Caco-2 (cell line): ENCODE results near the gene FOXI1. TPM values are rescaled to one million over a fixed set of nuclear protein-coding genes. Genes with fewer than 3 reads are reported as not detected.

ENCODE experiments used
- BruUV-seq: library from RNA; stranded (reverse); fragments of 400-500 nt; replicated peaks from 2 replicates; lab custom pipeline; 2021; lab: Mats Ljungman, UMichigan
- CTCF ChIA-PET: fragments of 300-600 bp; sonication (Branson Sonifier 250); formaldehyde crosslinking; loops from one replicate; lab custom pipeline; 2022; ENCODE audit warnings: antibody characterized with exemption; lab: Charles Lee
- POLR2A ChIA-PET: fragments of 300-600 bp; sonication (Branson Sonifier 250); formaldehyde crosslinking; loops from one replicate; lab custom pipeline; 2022; ENCODE audit warnings: antibody characterized with exemption; lab: Charles Lee
- DNase-seq, 2 experiments: peaks; one replicate each; pipeline versions ENCODE4 v3.0.0 to v3.0.0-alpha.2; 2020 to 2022
- H3K27me3 ChIP-seq: replicated peaks from 2 replicates; pipeline ENCODE4 v1.6.0; 2011; ENCODE audit warnings: low read length; ENCODE audit not compliant: control insufficient read depth, insufficient read depth
- H3K36me3 ChIP-seq: 2 replicates; pipeline ENCODE4 v1.5.1; 2011; ENCODE audit warnings: low read length; ENCODE audit not compliant: control insufficient read depth, insufficient read depth
- H3K4me1 ChIP-seq: fragments of 250-450 bp; sonication (Bioruptor Pico); 2 replicates; pipeline ENCODE4 v1.5.1; 2020; ENCODE audit warnings: mild to moderate bottlenecking
- H3K4me3 ChIP-seq: 2 replicates; pipeline ENCODE4 v1.5.1; 2011; ENCODE audit warnings: low read depth, mild to moderate bottlenecking, control low read depth, low read length
- H3K9me3 ChIP-seq: fragments of 250-450 bp; sonication (Bioruptor Pico); 2 replicates; pipeline ENCODE4 v1.5.1; 2020; ENCODE audit warnings: mild to moderate bottlenecking, moderate library complexity
- H3K27ac Mint-ChIP-seq: one replicate; pipeline ENCODE4 v1.8.0; 2022; ENCODE audit warnings: mixed read lengths; ENCODE audit not compliant: unreplicated experiment
- H3K27me3 Mint-ChIP-seq: one replicate; pipeline ENCODE4 v1.8.0; 2022; ENCODE audit warnings: mixed read lengths; ENCODE audit not compliant: insufficient read depth, unreplicated experiment
- H3K36me3 Mint-ChIP-seq: one replicate; pipeline ENCODE4 v1.8.0; 2022; ENCODE audit warnings: mild to moderate bottlenecking, mixed read lengths; ENCODE audit not compliant: insufficient read depth, unreplicated experiment
- H3K4me1 Mint-ChIP-seq: one replicate; pipeline ENCODE4 v1.8.0; 2022; ENCODE audit warnings: low read depth, mixed read lengths; ENCODE audit not compliant: unreplicated experiment
- H3K4me3 Mint-ChIP-seq: one replicate; pipeline ENCODE4 v1.8.0; 2022; ENCODE audit warnings: mild to moderate bottlenecking, moderate library complexity, mixed read lengths; ENCODE audit not compliant: unreplicated experiment
- H3K9me3 Mint-ChIP-seq: one replicate; pipeline ENCODE4 v1.8.0; 2022; ENCODE audit warnings: mixed read lengths; ENCODE audit not compliant: unreplicated experiment
- intact Hi-C: fragments of 100-400 bp; cut with micrococcal nuclease; formaldehyde crosslinking; loops from one replicate; pipeline ENCODE4 v1.10.0; 2022; ENCODE audit not compliant: unreplicated experiment
- total RNA-seq: library from RNA; stranded (reverse); gene quantifications from 2 replicates; pipeline ENCODE4 v1.2.3, GENCODE V29; 2022
- TF ChIP-seq, protein P1 (sequence below), 2 experiments: fragments of 200-600 bp in 1 of 2; IDR thresholded peaks; 1 replicate in 1 of 2; 2 replicates in 1 of 2; pipeline versions ENCODE4 v1.5.1 to v1.8.0; 2011 to 2022; ENCODE audit warnings: antibody characterized with exemption in 1 of 2, control low read depth in 1 of 2, inconsistent platforms in 1 of 2, low read depth in 1 of 2, low read length in 1 of 2, mild to moderate bottlenecking in 1 of 2, moderate library complexity in 1 of 2; ENCODE audit not compliant: insufficient read depth in 1 of 2, severe bottlenecking in 1 of 2, unreplicated experiment in 1 of 2

FOXI1 gene
- total RNA-seq, 1 experiment from 2014 or later = 0.14 TPM

GRCh38 chr5:170154297-170154696 is 48.6 kb downstream of the FOXI1 start:
- no peak overlapping the region for H3K27ac Mint-ChIP-seq
- Histone ChIP-seq H3K4me3 (no peak overlapping the region), H3K36me3 (no peaks in the 10 kb centered on the region), H3K9me3 (no peaks in the 10 kb centered on the region; the same call in 1 of the 2 replicates), H3K27me3 (no peaks in the 10 kb centered on the region), H3K4me1 (peaks cover 21% of the 10 kb centered on the region)
- H3K27me3 Mint-ChIP-seq = no peaks in the 10 kb centered on the region
- ChIA-PET POLR2A (no interaction called here), CTCF (no interaction called here)
- no peak for DNase-seq
- no peak overlapping the region for H3K4me3 Mint-ChIP-seq
- H3K4me1 Mint-ChIP-seq = peaks cover 9% of the 10 kb centered on the region
- TF ChIP-seq, protein P1, sequence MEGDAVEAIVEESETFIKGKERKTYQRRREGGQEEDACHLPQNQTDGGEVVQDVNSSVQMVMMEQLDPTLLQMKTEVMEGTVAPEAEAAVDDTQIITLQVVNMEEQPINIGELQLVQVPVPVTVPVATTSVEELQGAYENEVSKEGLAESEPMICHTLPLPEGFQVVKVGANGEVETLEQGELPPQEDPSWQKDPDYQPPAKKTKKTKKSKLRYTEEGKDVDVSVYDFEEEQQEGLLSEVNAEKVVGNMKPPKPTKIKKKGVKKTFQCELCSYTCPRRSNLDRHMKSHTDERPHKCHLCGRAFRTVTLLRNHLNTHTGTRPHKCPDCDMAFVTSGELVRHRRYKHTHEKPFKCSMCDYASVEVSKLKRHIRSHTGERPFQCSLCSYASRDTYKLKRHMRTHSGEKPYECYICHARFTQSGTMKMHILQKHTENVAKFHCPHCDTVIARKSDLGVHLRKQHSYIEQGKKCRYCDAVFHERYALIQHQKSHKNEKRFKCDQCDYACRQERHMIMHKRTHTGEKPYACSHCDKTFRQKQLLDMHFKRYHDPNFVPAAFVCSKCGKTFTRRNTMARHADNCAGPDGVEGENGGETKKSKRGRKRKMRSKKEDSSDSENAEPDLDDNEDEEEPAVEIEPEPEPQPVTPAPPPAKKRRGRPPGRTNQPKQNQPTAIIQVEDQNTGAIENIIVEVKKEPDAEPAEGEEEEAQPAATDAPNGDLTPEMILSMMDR (IDR thresholded peaks at IDR 0.05; ENCODE audit: insufficient read depth in 1 of 2, low read depth in 1 of 2, low read length in 1 of 2, severe bottlenecking in 1 of 2, unreplicated experiment in 1 of 2) = no peak
- intact Hi-C loops = loop anchor here (5.0 kb wide), 1 partner anchor 37 kb away; no protein-coding TSS in a partner anchor
- H3K36me3 Mint-ChIP-seq = no peaks in the 10 kb centered on the region
- no TSS peak for BruUV-seq
- no peaks in the 10 kb centered on the region for H3K9me3 Mint-ChIP-seq

- no peak for DNase-seq
- Mint-ChIP-seq H3K4me3 (no peak overlapping the region), H3K27me3 (no peaks in the 10 kb centered on the region), H3K4me1 (peaks cover 9% of the 10 kb centered on the region), H3K27ac (no peak overlapping the region), H3K9me3 (no peaks in the 10 kb centered on the region), H3K36me3 (no peaks in the 10 kb centered on the region)
- CTCF ChIA-PET = no interaction called here
- POLR2A ChIA-PET = no interaction called here
- TF ChIP-seq, protein P1 (IDR thresholded peaks at IDR 0.05; ENCODE audit: insufficient read depth in 1 of 2, low read depth in 1 of 2, low read length in 1 of 2, severe bottlenecking in 1 of 2, unreplicated experiment in 1 of 2) = no peak
- Histone ChIP-seq H3K36me3 (no peaks in the 10 kb centered on the region), H3K9me3 (no peaks in the 10 kb centered on the region; the same call in 1 of the 2 replicates), H3K4me3 (no peak overlapping the region), H3K4me1 (peaks cover 21% of the 10 kb centered on the region), H3K27me3 (no peaks in the 10 kb centered on the region)
- no TSS peak for BruUV-seq
- intact Hi-C loops = loop anchor here (5.0 kb wide), 1 partner anchor 37 kb away; no protein-coding TSS in a partner anchor
These were observed 49.0 kb downstream of the FOXI1 start for GRCh38 chr5:170154744-170155143.

GRCh38 chr5:170155771-170156170 is 50.1 kb downstream of the FOXI1 start:
- TF ChIP-seq, protein P1 (IDR thresholded peaks at IDR 0.05; ENCODE audit: insufficient read depth in 1 of 2, low read depth in 1 of 2, low read length in 1 of 2, severe bottlenecking in 1 of 2, unreplicated experiment in 1 of 2) = no peak
- POLR2A ChIA-PET = no interaction called here
- peaks cover 17% of the 10 kb centered on the region for H3K4me1 ChIP-seq
- no peak for DNase-seq
- Mint-ChIP-seq H3K27me3 (no peaks in the 10 kb centered on the region), H3K36me3 (no peaks in the 10 kb centered on the region), H3K4me3 (no peak overlapping the region), H3K27ac (no peak overlapping the region), H3K4me1 (peaks cover 9% of the 10 kb centered on the region), H3K9me3 (no peaks in the 10 kb centered on the region)
- no peaks in the 10 kb centered on the region for H3K36me3 ChIP-seq
- CTCF ChIA-PET = interaction anchor here (0.6 kb wide), 1 partner anchor 12 kb away, joined by 9 read pairs; no protein-coding TSS in a partner anchor
- BruUV-seq = no TSS peak
- intact Hi-C loops = no loop called here
- no peaks in the 10 kb centered on the region; the same call in 1 of the 2 replicates for H3K9me3 ChIP-seq
- H3K4me3 ChIP-seq = no peak overlapping the region
- H3K27me3 ChIP-seq = no peaks in the 10 kb centered on the region
